Trophoblast cell (in vitro differentiated cells and primary cell): ENCODE measurements around the gene IMMT.

Experiments used
- DNase-seq, 2 donors: peaks; one replicate each; pipeline ENCODE4 v3.0.0-alpha.2; 2016
- H2AFZ ChIP-seq: 2 replicates; pipeline ENCODE4 v1.6.1; 2013; ENCODE audit warnings: low read length, moderate library complexity, mild to moderate bottlenecking; ENCODE audit not compliant: insufficient read depth, poor library complexity
- H2AK5ac ChIP-seq: 2 replicates; pipeline ENCODE4 v1.6.1; 2013; ENCODE audit warnings: mild to moderate bottlenecking, low read length
- H2BK120ac ChIP-seq: 2 replicates; pipeline ENCODE4 v1.6.1; 2013; ENCODE audit warnings: low read length, mild to moderate bottlenecking, moderate library complexity; ENCODE audit not compliant: insufficient read depth, poor library complexity
- H2BK12ac ChIP-seq: 2 replicates; pipeline ENCODE4 v1.6.1; 2013; ENCODE audit warnings: mild to moderate bottlenecking, low read length, moderate library complexity
- H2BK5ac ChIP-seq: 2 replicates; pipeline ENCODE4 v1.6.1; 2013; ENCODE audit warnings: low read length, low read depth, moderate library complexity, mild to moderate bottlenecking; ENCODE audit not compliant: poor library complexity
- H3K14ac ChIP-seq: 2 replicates; pipeline ENCODE4 v1.6.1; 2013; ENCODE audit warnings: mild to moderate bottlenecking, low read length
- H3K18ac ChIP-seq: 2 replicates; pipeline ENCODE4 v1.6.1; 2013; ENCODE audit warnings: mild to moderate bottlenecking, low read length
- H3K23ac ChIP-seq: 2 replicates; pipeline ENCODE4 v1.6.1; 2013; ENCODE audit warnings: low read length
- H3K27ac ChIP-seq: 2 replicates; pipeline ENCODE4 v1.5.1; 2013; ENCODE audit warnings: low read depth, mild to moderate bottlenecking, inconsistent platforms, low read length, moderate library complexity
- H3K27me3 ChIP-seq: 2 replicates; pipeline ENCODE4 v1.6.1; 2013; ENCODE audit warnings: inconsistent platforms, mild to moderate bottlenecking, low read length, moderate library complexity; ENCODE audit not compliant: insufficient read depth
- H3K36me3 ChIP-seq, 2 experiments: 1 replicate in 1 of 2; 2 replicates in 1 of 2; pipeline ENCODE4 v1.6.1; 2013; ENCODE audit warnings: low read length in 2 of 2, mild to moderate bottlenecking in 2 of 2, moderate library complexity in 1 of 2; ENCODE audit not compliant: insufficient read depth in 2 of 2, control insufficient read depth in 1 of 2
- H3K4ac ChIP-seq: 2 replicates; pipeline ENCODE4 v1.6.1; 2013; ENCODE audit warnings: low read depth, mild to moderate bottlenecking, low read length, moderate library complexity
- H3K4me1 ChIP-seq, 2 experiments: 1 replicate in 1 of 2; 2 replicates in 1 of 2; pipeline ENCODE4 v1.6.1; 2013; ENCODE audit warnings: low read length in 2 of 2, mild to moderate bottlenecking in 2 of 2, moderate library complexity in 1 of 2; ENCODE audit not compliant: insufficient read depth in 2 of 2, control insufficient read depth in 1 of 2
- H3K4me2 ChIP-seq: 2 replicates; pipeline ENCODE4 v1.6.1; 2013; ENCODE audit warnings: inconsistent platforms, mild to moderate bottlenecking, low read length, moderate library complexity
- H3K4me3 ChIP-seq: 2 replicates; pipeline ENCODE4 v1.5.1; 2013; ENCODE audit warnings: mild to moderate bottlenecking, low read depth, low read length, inconsistent platforms
- H3K79me1 ChIP-seq: one replicate; pipeline ENCODE4 v1.6.1; 2013; ENCODE audit warnings: low read length
- H3K79me2 ChIP-seq: 2 replicates; pipeline ENCODE4 v1.6.1; 2013; ENCODE audit warnings: low read length, mild to moderate bottlenecking; ENCODE audit not compliant: control insufficient read depth, insufficient read depth, poor library complexity
- H3K9ac ChIP-seq: 2 replicates; pipeline ENCODE4 v1.6.1; 2013; ENCODE audit warnings: mild to moderate bottlenecking, low read length
- H3K9me3 ChIP-seq: 2 replicates; pipeline ENCODE4 v1.6.1; 2013; ENCODE audit warnings: low read depth, mild to moderate bottlenecking, control low read depth, inconsistent platforms, low read length; ENCODE audit not compliant: insufficient read depth
- H4K12ac ChIP-seq: 2 replicates; pipeline ENCODE4 v1.6.1; 2013; ENCODE audit warnings: low read depth, mild to moderate bottlenecking, low read length, moderate library complexity
- H4K8ac ChIP-seq: 2 replicates; pipeline ENCODE4 v1.6.1; 2013; ENCODE audit warnings: low read depth, mild to moderate bottlenecking, low read length, moderate library complexity
- H4K91ac ChIP-seq: one replicate; pipeline ENCODE4 v1.6.1; 2013; ENCODE audit warnings: low read depth, mild to moderate bottlenecking, low read length, moderate library complexity
- WGBS: extraction: QIAGEN DNeasy Blood & Tissue Kit; methylation state at CpG from one replicate; pipeline ENCODE4 v1.1.7; 2013; ENCODE audit warnings: missing lambda C conversion rate; ENCODE audit not compliant: insufficient read length, insufficient coverage; ENCODE audit errors: extremely low coverage; 5-methylcytosine and 5-hydroxymethylcytosine counted together

The IMMT gene

DNA sequence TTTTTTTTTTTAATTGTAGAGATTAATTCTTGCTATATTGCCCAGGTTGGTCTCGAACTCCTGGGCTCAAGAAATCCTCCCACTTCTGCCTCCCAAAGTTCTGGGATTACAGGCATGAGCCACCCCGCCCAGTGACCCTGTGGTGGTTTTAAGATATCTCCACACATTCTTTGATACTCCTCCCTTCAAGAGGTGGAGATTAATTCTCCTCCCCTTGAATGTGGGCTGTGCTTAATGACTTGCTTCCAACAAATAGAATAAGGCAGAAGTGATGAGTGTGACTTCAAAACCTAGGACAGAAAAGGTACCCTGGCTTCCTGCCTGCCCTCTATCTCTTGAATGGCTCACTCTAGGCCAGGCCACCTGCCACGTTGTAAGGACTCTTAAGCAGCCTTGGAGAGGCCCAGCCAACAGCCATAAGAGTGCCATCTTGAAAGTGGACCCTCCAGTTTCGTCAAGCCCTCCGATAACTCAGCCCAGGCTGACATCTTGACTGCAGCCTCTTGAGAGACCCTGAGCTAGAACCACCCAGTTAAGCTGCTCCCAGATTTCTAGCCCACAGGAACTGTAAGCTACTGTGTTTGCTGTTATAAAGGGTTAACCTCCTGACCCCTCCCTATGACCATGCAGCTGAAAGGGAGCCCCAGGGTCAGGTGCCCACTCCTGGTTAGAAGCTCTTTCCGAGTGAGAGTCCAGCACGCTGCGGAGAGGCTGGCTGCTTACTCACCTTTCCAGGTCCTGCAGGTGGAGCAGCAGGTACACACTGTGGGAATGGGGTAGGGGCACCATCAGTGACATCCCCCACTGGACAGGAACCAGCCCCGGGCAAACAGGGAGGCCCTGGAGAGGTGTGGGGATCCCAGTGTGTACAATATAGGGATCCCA lies 31.6 kb upstream of the IMMT start:
- peak overlapping the region; percentile 34 for H3K4me3 ChIP-seq
- no peaks in the 10 kb centered on the region for H3K36me3 ChIP-seq
- no peak overlapping the region for H3K9ac ChIP-seq
- no peak overlapping the region for H4K91ac ChIP-seq
- H3K27me3 ChIP-seq: no peaks in the 10 kb centered on the region
- peaks cover 3% of the 10 kb centered on the region for H3K9me3 ChIP-seq
- H3K4me1 ChIP-seq: no peaks in the 10 kb centered on the region
- H3K79me1 ChIP-seq: no peaks in the 10 kb centered on the region
- no peak overlapping the region for H2BK12ac ChIP-seq
- H3K14ac ChIP-seq: no peak overlapping the region
- no peak overlapping the region for H3K4me2 ChIP-seq
- no peak overlapping the region for H2AFZ ChIP-seq
- no peak overlapping the region for H4K12ac ChIP-seq
- H3K23ac ChIP-seq: no peak overlapping the region
- no peak for DNase-seq
- no peak overlapping the region for H2BK120ac ChIP-seq
- H3K4ac ChIP-seq: no peak overlapping the region
- no peaks in the 10 kb centered on the region for H3K79me2 ChIP-seq
- H4K8ac ChIP-seq: no peak overlapping the region
- H3K27ac ChIP-seq: no peak overlapping the region
- H2AK5ac ChIP-seq: no peak overlapping the region
- WGBS: no CpG with 5 or more reads among the region's 9 CpGs
- H3K18ac ChIP-seq: no peak overlapping the region
- no peak overlapping the region for H2BK5ac ChIP-seq

DNA sequence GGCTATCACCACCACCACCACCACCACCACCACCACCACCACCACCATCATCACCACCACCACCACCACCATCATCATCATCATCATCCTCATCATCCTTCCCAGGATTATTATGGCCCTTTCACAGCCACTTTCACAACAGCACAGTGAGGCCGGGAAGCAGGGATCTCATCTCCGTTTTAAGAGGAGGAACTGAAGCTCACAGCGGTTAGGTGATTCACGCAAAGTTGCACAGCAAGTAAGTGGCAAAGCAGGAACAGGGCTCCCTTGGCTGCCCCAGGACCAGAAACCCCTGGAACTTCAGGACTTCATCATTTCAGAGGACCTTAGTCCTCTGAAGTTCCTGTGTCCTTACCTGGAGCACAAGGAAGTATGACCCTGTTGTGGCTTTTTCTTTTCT lies 30.8 kb upstream of the IMMT start:
- Histone ChIP-seq H4K91ac (no peak overlapping the region), H4K12ac (no peak overlapping the region), H2AK5ac (no peak overlapping the region), H3K36me3 (no peaks in the 10 kb centered on the region), H2AFZ (no peak overlapping the region), H3K4me2 (no peak overlapping the region), H3K4ac (no peak overlapping the region), H2BK12ac (no peak overlapping the region), H3K23ac (no peak overlapping the region), H3K79me2 (no peaks in the 10 kb centered on the region), H2BK5ac (no peak overlapping the region), H2BK120ac (no peak overlapping the region), H3K27me3 (no peaks in the 10 kb centered on the region), H3K9me3 (peaks cover 3% of the 10 kb centered on the region), H3K14ac (no peak overlapping the region), H3K9ac (no peak overlapping the region), H4K8ac (no peak overlapping the region), H3K27ac (no peak overlapping the region), H3K4me3 (no peak overlapping the region), H3K18ac (no peak overlapping the region), H3K79me1 (no peaks in the 10 kb centered on the region), H3K4me1 (no peaks in the 10 kb centered on the region)
- no CpG with 5 or more reads among the region's 4 CpGs for WGBS
- peak in 1 of 2 donors; percentile 10 for DNase-seq

DNA sequence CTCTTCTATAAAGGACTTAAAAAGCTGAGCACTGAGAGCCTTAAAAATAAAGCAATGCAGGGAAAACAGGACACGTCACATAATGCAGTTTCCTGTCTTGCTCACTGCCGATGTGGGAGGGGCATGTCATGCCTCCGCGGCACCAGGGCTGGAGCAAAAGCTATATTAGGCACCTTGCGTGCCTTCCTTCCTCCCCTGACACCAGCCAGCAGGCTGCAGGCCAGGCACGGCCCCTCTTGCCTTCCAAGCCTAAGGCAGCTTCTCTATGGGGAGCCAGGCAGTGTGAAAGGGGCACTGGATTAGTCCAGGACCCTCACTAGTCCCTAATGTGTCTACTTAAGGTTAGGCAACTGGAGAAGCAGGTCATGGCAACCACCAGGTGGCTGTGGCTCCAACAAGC lies 30.3 kb upstream of the IMMT start:
- Histone ChIP-seq H3K9ac (no peak overlapping the region), H2BK120ac (no peak overlapping the region), H3K4me1 (no peaks in the 10 kb centered on the region), H3K79me1 (no peaks in the 10 kb centered on the region), H3K18ac (no peak overlapping the region), H4K91ac (no peak overlapping the region), H3K27me3 (no peaks in the 10 kb centered on the region), H3K27ac (no peak overlapping the region), H3K14ac (no peak overlapping the region), H3K79me2 (no peaks in the 10 kb centered on the region), H4K12ac (no peak overlapping the region), H2BK12ac (no peak overlapping the region), H3K4me2 (no peak overlapping the region), H4K8ac (no peak overlapping the region), H3K23ac (no peak overlapping the region), H3K36me3 (no peaks in the 10 kb centered on the region), H2BK5ac (no peak overlapping the region), H3K4me3 (no peak overlapping the region), H3K9me3 (peaks cover 3% of the 10 kb centered on the region), H2AK5ac (no peak overlapping the region), H3K4ac (no peak overlapping the region), H2AFZ (no peak overlapping the region)
- peak in 1 of 2 donors; percentile 23 for DNase-seq
- WGBS: no CpG with 5 or more reads among the region's 6 CpGs

DNA sequence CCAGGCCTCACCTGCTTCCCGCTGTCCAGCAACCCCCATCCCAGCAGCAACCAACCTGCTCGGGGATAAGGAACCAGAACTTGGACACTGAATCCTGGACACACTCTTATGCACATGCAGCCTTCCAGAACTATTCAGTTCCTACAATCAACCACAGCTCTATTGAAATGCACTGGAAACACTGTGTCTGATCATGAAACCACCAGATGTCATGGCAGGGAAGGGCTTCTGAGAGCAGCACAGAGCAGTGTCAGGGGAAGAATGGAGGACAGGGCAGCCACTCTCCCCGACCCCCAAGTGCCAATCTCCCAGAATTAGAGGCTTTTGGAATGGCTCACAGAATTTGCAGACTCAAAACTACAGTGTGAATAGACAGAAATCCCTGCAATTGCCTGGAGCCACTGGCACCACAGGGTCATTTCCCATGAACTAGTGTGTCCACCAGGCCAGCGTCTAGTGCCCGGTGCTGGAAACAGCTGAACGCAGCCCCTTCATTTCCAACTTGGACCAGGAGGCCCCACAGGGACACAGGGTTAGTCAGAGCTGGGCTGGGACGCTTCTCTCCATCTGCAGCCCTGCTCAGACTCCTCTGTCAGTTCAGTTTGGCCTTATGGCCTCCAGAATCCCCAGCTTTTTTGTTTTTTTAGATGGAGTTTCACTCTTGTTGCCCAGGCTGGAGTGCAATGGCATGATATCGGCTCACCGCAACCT lies 29.5 kb upstream of the IMMT start:
- no peaks in the 10 kb centered on the region for H3K4me1 ChIP-seq
- H3K27ac ChIP-seq: no peak overlapping the region
- no peaks in the 10 kb centered on the region for H3K79me2 ChIP-seq
- H3K18ac ChIP-seq: no peak overlapping the region
- no peak overlapping the region for H3K4me3 ChIP-seq
- H2BK120ac ChIP-seq: no peak overlapping the region
- no peak overlapping the region for H4K91ac ChIP-seq
- no peak overlapping the region for H3K4ac ChIP-seq
- no peak overlapping the region for H4K12ac ChIP-seq
- no peak overlapping the region for H3K14ac ChIP-seq
- H2AK5ac ChIP-seq: no peak overlapping the region
- H3K79me1 ChIP-seq: no peaks in the 10 kb centered on the region
- no peaks in the 10 kb centered on the region for H3K36me3 ChIP-seq
- H2BK5ac ChIP-seq: no peak overlapping the region
- H3K23ac ChIP-seq: no peak overlapping the region
- no peaks in the 10 kb centered on the region for H3K27me3 ChIP-seq
- no peak overlapping the region for H3K9ac ChIP-seq
- H3K9me3 ChIP-seq: peaks cover under 1% of the 10 kb centered on the region
- H2BK12ac ChIP-seq: no peak overlapping the region
- H2AFZ ChIP-seq: no peak overlapping the region
- no peak overlapping the region for H3K4me2 ChIP-seq
- no CpG with 5 or more reads among the region's 9 CpGs for WGBS
- H4K8ac ChIP-seq: no peak overlapping the region
- no peak for DNase-seq
